GM21619 (cell line): ENCODE results near the gene NUP54.
A peak's percentile ranks its signal among the peaks of the same experiment; 100 is the strongest.

Experiments
- ATAC-seq: cut with Tn5 transposase; IDR thresholded peaks from one replicate; pipeline ENCODE4 v1.9.1; 2021; ENCODE audit not compliant: unreplicated experiment

Gene NUP54

DNA sequence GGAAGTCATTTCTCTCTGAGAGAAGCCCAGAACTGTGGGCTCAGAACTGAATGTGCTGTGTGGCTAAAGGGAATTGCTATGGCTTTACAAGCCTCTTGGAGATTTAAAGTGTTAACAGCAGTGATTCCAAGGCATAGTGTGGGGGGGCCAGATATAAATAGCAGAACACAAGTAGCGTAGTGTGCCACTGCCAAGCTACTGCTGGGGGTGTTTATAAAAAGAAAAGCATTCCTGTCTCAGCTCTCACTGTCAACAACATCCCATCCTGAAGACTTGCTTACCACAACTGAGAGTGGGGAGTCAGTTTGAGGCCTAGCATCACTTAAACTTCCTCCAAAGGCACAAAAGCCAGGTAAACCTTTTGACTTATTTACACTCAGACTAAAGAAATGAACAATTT, 73.7 kb downstream of the NUP54 start, which contains the start of gene ART3:
Gene ART3 (plus strand): TSS at position 242 of the 400 bp plus-strand sequence. CDS start 1,181 bp downstream, outside the sequence.
- no peak for ATAC-seq

DNA sequence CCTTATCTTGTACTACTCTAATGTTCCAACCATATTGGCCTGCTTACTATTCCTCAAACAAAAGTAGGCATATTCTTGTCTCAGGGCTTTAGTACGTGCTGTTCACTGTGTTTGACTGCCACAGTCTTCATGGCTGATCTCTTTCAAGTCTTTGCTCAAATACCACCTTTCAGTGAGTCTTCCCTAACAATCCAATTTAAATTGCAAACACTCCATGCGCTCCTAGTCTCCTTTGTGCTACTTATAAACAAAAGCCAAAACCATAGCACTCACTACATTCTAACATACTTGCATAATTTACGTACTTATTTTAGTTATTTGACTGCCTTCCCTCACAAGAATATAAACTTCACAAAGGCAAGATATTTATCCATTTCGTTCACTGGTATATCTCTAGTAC, 75.4 kb downstream of the NUP54 start:
- no peak for ATAC-seq

DNA sequence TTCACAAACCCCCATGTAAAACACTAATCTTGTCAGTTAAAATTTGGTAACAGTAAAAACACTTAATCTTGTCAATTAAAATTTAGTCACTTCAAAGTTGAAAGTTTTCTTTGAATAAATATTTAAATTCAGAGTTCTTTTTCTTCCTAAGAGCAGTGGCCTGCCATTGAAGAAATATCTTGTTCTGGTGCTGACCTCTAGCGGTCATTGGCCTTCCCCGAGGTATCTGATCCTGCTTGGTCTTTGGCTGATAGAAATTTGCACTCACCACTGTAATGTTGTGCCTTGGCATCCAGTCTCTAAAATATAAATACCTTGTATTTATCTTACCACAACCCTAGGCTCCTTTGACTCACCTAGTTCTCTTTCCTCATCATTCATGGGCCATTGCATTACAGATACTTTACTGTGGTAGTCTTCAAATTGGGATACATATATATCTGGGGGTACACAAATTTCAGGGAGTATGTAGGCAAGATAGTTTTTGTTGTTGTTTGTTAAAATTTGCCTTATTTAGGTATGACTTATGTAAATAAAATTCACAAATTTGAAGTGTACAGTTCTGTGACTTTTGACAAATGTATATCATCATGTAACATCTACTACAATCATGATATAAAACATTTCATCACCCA, 80.4 kb downstream of the NUP54 start:
- peak; percentile 81 for ATAC-seq

DNA sequence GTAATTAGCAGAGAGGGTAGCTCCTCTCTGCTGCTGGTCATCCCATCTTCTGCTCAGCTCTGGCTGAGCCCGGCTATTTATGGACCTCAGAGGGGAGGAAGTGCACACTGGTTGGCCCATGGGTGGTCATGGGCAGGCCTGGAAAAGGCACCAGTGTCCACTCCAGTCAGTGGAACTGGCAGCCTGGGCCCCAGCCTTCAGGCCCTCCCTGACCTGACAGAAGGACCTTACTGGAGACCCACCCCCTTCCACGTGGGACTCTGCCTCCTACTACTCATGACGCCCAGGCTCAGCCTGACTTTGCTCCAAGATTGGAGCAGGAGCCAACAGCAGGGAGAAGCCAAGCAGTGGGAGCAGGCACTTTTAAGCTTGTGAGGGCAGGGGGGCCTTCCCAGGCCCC, 81.7 kb downstream of the NUP54 start:
- no peak for ATAC-seq
